Activated B cell treated with CpG ODN at 0.5 μM for 24 hours (primary cell): ENCODE results near the gene SNRNP40. TPM values are rescaled to one million over a fixed set of nuclear protein-coding genes. Genes with fewer than 3 reads are reported as not detected.

Experiments used
- ATAC-seq: fragments of 200-7000 bp; cut with Tn5 transposase; one replicate; pipeline ENCODE4 v1.10.0; 2021; ENCODE audit warnings: low read depth, mild to moderate bottlenecking, moderate library complexity
- CTCF ChIA-PET: fragments of 350-600 bp; sonication (Branson Sonifier 250); formaldehyde crosslinking; loops from one replicate; lab custom pipeline; 2021; ENCODE audit warnings: antibody characterized with exemption; lab: Charles Lee
- POLR2A ChIA-PET: fragments of 350-600 bp; sonication (Branson Sonifier 250); formaldehyde crosslinking; loops from one replicate; lab custom pipeline; 2021; ENCODE audit warnings: antibody characterized with exemption; lab: Charles Lee
- DNase-seq: peaks from one replicate; pipeline ENCODE4 v3.0.0; 2022
- H3K27ac Mint-ChIP-seq: one replicate; pipeline ENCODE4 v1.8.0; 2020; ENCODE audit warnings: mixed read lengths
- H3K27me3 Mint-ChIP-seq: one replicate; pipeline ENCODE4 v1.8.0; 2021; ENCODE audit warnings: mixed read lengths
- H3K36me3 Mint-ChIP-seq: one replicate; pipeline ENCODE4 v1.8.0; 2021; ENCODE audit warnings: low read depth, mixed read lengths
- H3K4me1 Mint-ChIP-seq: one replicate; pipeline ENCODE4 v1.8.0; 2021; ENCODE audit warnings: mixed read lengths
- H3K4me3 Mint-ChIP-seq: one replicate; pipeline ENCODE4 v1.8.0; 2020; ENCODE audit warnings: mild to moderate bottlenecking, mixed read lengths
- H3K9me3 Mint-ChIP-seq: one replicate; pipeline ENCODE4 v1.8.0; 2020; ENCODE audit warnings: mixed read lengths
- CTCF ChIP-seq: fragments of 200-600 bp; IDR thresholded peaks from one replicate; pipeline ENCODE4 v1.8.0; 2022; ENCODE audit warnings: antibody characterized with exemption, mild to moderate bottlenecking
- intact Hi-C: fragments of 100-400 bp; cut with micrococcal nuclease; formaldehyde crosslinking; loops from one replicate; pipeline ENCODE4 v1.15.1; 2024
- total RNA-seq: library from RNA; stranded (reverse); gene quantifications from 2 replicates; pipeline ENCODE4 v1.2.3, GENCODE V29; 2022

The SNRNP40 gene
- total RNA-seq, 1 donor from 2014 or later, result 85.1 TPM

- H3K27ac Mint-ChIP-seq, result no peak overlapping the region
- ChIA-PET POLR2A (no interaction called here), CTCF (no interaction called here)
- peaks cover 11% of the 10 kb centered on the region for H3K4me1 Mint-ChIP-seq
- no peaks in the 10 kb centered on the region for H3K27me3 Mint-ChIP-seq
- ATAC-seq (no peak), DNase-seq (no peak)
- TF ChIP-seq CTCF, result no peak
- no peaks in the 10 kb centered on the region for H3K9me3 Mint-ChIP-seq
- intact Hi-C loops, result no loop called here
- H3K36me3 Mint-ChIP-seq, result peaks cover 12% of the 10 kb centered on the region
- no peak overlapping the region for H3K4me3 Mint-ChIP-seq
Measured at GRCh38 chr1:31302709-31303441, 6.3 kb upstream of the SNRNP40 start.

- H3K4me1 Mint-ChIP-seq, result peaks cover 11% of the 10 kb centered on the region
- CTCF ChIA-PET, result no interaction called here
Measured at GRCh38 chr1:31300193-31300592, 3.6 kb upstream of the SNRNP40 start.

GRCh38 chr1:31299365-31299764 is 2.8 kb upstream of the SNRNP40 start:
- no peak for TF ChIP-seq CTCF
- no peaks in the 10 kb centered on the region for H3K36me3 Mint-ChIP-seq
- no peaks in the 10 kb centered on the region for H3K9me3 Mint-ChIP-seq
- POLR2A ChIA-PET, result no interaction called here
- no peak for ATAC-seq
- intact Hi-C loops, result loop anchor here (5.0 kb wide), 1 partner anchor 1683 kb away; no protein-coding TSS in a partner anchor
- CTCF ChIA-PET, result no interaction called here
- no peak overlapping the region for H3K4me3 Mint-ChIP-seq
- H3K27ac Mint-ChIP-seq, result no peak overlapping the region
- peaks cover 11% of the 10 kb centered on the region for H3K4me1 Mint-ChIP-seq
- no peak for DNase-seq
- no peaks in the 10 kb centered on the region for H3K27me3 Mint-ChIP-seq

More at GRCh38 chr1:31300193-31300592, 3.6 kb upstream of the SNRNP40 start:
- no peak for TF ChIP-seq CTCF
- Mint-ChIP-seq H3K4me3 (no peak overlapping the region), H3K9me3 (no peaks in the 10 kb centered on the region), H3K27ac (no peak overlapping the region), H3K27me3 (no peaks in the 10 kb centered on the region), H3K36me3 (peaks cover 4% of the 10 kb centered on the region)
- DNase-seq (no peak), ATAC-seq (no peak)
- POLR2A ChIA-PET, result no interaction called here
- intact Hi-C loops, result no loop called here

- TF ChIP-seq CTCF, result no peak
- intact Hi-C loops, result loop anchor here (2.0 to 5.0 kb wide), 6 partner anchors 125 to 1685 kb away; partner anchors contain the start of genes PUM1, RBBP4, S100PBP and YARS1
- ATAC-seq (no peak), DNase-seq (no peak)
- POLR2A ChIA-PET, result interaction anchor here (0.5 to 1.4 kb wide), 12 partner anchors 10 to 1354 kb away, joined by 3 to 8 read pairs (median 4); partner anchors contain the start of genes FABP3, PEF1, RBBP4 and ZBTB8OS
- Mint-ChIP-seq H3K4me1 (peaks cover 13% of the 10 kb centered on the region), H3K4me3 (no peak overlapping the region), H3K36me3 (peaks cover 10% of the 10 kb centered on the region), H3K9me3 (no peaks in the 10 kb centered on the region), H3K27me3 (no peaks in the 10 kb centered on the region), H3K27ac (no peak overlapping the region)
- CTCF ChIA-PET, result interaction anchor here (0.8 kb wide), 1 partner anchor 113 kb away, joined by 3 read pairs; no protein-coding TSS in a partner anchor
Measured at GRCh38 chr1:31297277-31298247, 974 bp upstream of the SNRNP40 start.
